Mammary epithelial cell (primary cell): ENCODE results near the gene LCN2.

Experiments
- EZH2 ChIP-seq: IDR thresholded peaks from 2 replicates; pipeline ENCODE4 v1.6.1; 2012; ENCODE audit warnings: low read length, inconsistent platforms, borderline replicate concordance
- TF ChIP-seq, protein P1 (sequence below), 2 donors: IDR thresholded peaks in 1 of 2; conservative IDR thresholded peaks in 1 of 2; 2 replicates each; pipeline ENCODE4 v1.5.1; 2011 to 2012; ENCODE audit warnings: inconsistent platforms in 2 of 2, low read length in 2 of 2, mild to moderate bottlenecking in 2 of 2, control low read depth in 1 of 2, low read depth in 1 of 2; ENCODE audit not compliant: insufficient read depth in 1 of 2; ENCODE audit errors: extremely low read depth in 1 of 2

DNA sequence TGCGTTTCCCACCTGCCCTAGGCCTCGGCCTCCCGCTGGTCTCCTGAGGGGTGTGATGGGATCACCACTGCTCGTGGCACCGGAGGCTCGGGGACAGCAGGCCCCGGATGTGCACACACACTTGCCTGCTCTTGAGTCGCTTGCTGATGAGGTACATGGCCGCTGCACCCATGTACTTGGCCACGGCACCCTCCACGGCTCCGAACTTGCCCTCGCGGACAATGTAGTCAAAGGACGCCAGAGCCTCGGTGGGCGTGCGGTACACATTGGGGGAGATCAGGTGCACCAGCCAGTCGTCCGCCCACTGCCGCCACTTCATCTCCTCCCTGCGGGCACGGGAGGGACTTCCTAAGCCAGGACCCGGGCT is 26.5 kb upstream of the LCN2 start:
- TF ChIP-seq EZH2, result no peak
- TF ChIP-seq, protein P1, sequence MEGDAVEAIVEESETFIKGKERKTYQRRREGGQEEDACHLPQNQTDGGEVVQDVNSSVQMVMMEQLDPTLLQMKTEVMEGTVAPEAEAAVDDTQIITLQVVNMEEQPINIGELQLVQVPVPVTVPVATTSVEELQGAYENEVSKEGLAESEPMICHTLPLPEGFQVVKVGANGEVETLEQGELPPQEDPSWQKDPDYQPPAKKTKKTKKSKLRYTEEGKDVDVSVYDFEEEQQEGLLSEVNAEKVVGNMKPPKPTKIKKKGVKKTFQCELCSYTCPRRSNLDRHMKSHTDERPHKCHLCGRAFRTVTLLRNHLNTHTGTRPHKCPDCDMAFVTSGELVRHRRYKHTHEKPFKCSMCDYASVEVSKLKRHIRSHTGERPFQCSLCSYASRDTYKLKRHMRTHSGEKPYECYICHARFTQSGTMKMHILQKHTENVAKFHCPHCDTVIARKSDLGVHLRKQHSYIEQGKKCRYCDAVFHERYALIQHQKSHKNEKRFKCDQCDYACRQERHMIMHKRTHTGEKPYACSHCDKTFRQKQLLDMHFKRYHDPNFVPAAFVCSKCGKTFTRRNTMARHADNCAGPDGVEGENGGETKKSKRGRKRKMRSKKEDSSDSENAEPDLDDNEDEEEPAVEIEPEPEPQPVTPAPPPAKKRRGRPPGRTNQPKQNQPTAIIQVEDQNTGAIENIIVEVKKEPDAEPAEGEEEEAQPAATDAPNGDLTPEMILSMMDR (conservative IDR thresholded peaks at IDR 0.05 in 1 of 2, IDR thresholded peaks at IDR 0.05 in 1 of 2; ENCODE audit: extremely low read depth in 1 of 2, insufficient read depth in 1 of 2, low read depth in 1 of 2, low read length in 2 of 2), result no peak
